Activated CD8-positive, alpha-beta T cell treated with anti-CD3 and anti-CD28 coated beads for 36 hours (primary cell): ENCODE data around the gene KLHL29. TPM values are rescaled to one million over a fixed set of nuclear protein-coding genes. Genes with fewer than 3 reads are reported as not detected.

ENCODE experiments used
- ATAC-seq: fragments of 200-7000 bp; cut with Tn5 transposase; one replicate; pipeline ENCODE4 v1.10.0; 2021; ENCODE audit warnings: mild to moderate bottlenecking, moderate library complexity
- CTCF ChIA-PET: fragments of 350-600 bp; sonication (Branson Sonifier 250); formaldehyde crosslinking; loops from one replicate; lab custom pipeline; 2021; ENCODE audit warnings: antibody characterized with exemption; lab: Charles Lee
- POLR2A ChIA-PET: fragments of 350-600 bp; sonication (Branson Sonifier 250); formaldehyde crosslinking; loops from one replicate; lab custom pipeline; 2021; ENCODE audit warnings: antibody characterized with exemption; lab: Charles Lee
- DNase-seq: peaks from one replicate; pipeline ENCODE4 v3.0.0-alpha.2; 2020
- H3K27ac Mint-ChIP-seq: one replicate; pipeline ENCODE4 v1.8.0; 2021; ENCODE audit warnings: mild to moderate bottlenecking, mixed read lengths
- H3K27me3 Mint-ChIP-seq: one replicate; pipeline ENCODE4 v1.8.0; 2021; ENCODE audit warnings: mixed read lengths
- H3K36me3 Mint-ChIP-seq: one replicate; pipeline ENCODE4 v1.8.0; 2021; ENCODE audit warnings: low read depth, mixed read lengths
- H3K4me1 Mint-ChIP-seq: one replicate; pipeline ENCODE4 v1.8.0; 2021; ENCODE audit warnings: low read depth, mixed read lengths
- H3K4me3 Mint-ChIP-seq: one replicate; pipeline ENCODE4 v1.8.0; 2021; ENCODE audit warnings: mild to moderate bottlenecking, moderate library complexity, mixed read lengths
- H3K9me3 Mint-ChIP-seq: one replicate; pipeline ENCODE4 v1.8.0; 2021; ENCODE audit warnings: mixed read lengths
- CTCF ChIP-seq: fragments of 200-600 bp; IDR thresholded peaks from one replicate; pipeline ENCODE4 v1.8.0; 2022; ENCODE audit warnings: antibody characterized with exemption, mild to moderate bottlenecking
- intact Hi-C: fragments of 100-400 bp; cut with micrococcal nuclease; formaldehyde crosslinking; loops from one replicate; pipeline ENCODE4 v1.10.0; 2022
- total RNA-seq, 2 experiments: library from RNA; stranded (reverse); gene quantifications; one replicate each; pipeline ENCODE4 v1.2.3, GENCODE V29; 2021

The KLHL29 gene
- total RNA-seq, 2 experiments from 2014 or later, result 1.0 to 1.2 TPM

GRCh38 chr2:23359631-23360567 is 25.1 kb upstream of the KLHL29 start:
- Mint-ChIP-seq H3K4me3 (no peak overlapping the region), H3K9me3 (no peaks in the 10 kb centered on the region), H3K27me3 (peaks cover 25% of the 10 kb centered on the region), H3K4me1 (no peaks in the 10 kb centered on the region), H3K36me3 (no peaks in the 10 kb centered on the region), H3K27ac (no peak overlapping the region)
- no peak for TF ChIP-seq CTCF
- DNase-seq (no peak), ATAC-seq (no peak)
- CTCF ChIA-PET, result interaction anchor here (0.7 to 1.2 kb wide), 3 partner anchors 11 to 283 kb away, joined by 3 read pairs; no protein-coding TSS in a partner anchor
- intact Hi-C loops, result no loop called here
- POLR2A ChIA-PET, result no interaction called here

DNA sequence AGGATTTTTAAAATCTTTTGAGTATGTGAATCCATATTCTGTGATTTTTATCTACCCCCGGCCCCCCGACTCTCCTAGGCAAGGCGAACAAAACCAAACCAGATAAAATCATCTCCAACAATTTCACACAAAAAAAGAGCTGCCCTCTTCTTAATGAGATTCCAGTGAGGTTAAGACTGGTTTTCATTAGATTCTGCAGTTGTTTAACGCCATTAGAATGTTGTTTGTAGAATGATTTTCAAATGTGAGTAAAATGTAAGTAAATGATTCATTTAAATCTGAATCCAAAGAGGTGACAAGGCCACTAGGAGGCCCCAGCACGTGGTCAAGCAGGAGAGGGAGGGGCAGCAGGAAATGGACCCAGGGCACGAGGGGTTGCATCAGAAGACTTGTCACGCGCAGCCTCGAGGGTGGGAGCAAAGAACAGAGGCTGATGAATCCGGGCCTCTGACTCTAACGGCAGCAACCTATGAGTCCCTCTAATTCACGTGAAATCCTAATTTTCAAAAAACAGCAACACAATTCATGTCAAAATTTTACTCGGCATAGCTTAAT is 24.3 kb upstream of the KLHL29 start:
- no peak for ATAC-seq

GRCh38 chr2:23361152-23361551 is 23.8 kb upstream of the KLHL29 start:
- Mint-ChIP-seq H3K9me3 (no peaks in the 10 kb centered on the region), H3K4me1 (no peaks in the 10 kb centered on the region)
- CTCF ChIA-PET, result interaction anchor here (1.0 kb wide), 1 partner anchor 284 kb away, joined by 3 read pairs; no protein-coding TSS in a partner anchor

More for the DNA sequence above, 24.3 kb upstream of the KLHL29 start:
- ChIA-PET CTCF (interaction anchor here (1.0 kb wide), 1 partner anchor 284 kb away, joined by 3 read pairs; no protein-coding TSS in a partner anchor), POLR2A (no interaction called here)
- no peak overlapping the region for H3K27ac Mint-ChIP-seq
- TF ChIP-seq CTCF, result no peak
- DNase-seq, result no peak
- H3K9me3 Mint-ChIP-seq, result no peaks in the 10 kb centered on the region
- no peaks in the 10 kb centered on the region for H3K4me1 Mint-ChIP-seq
- H3K36me3 Mint-ChIP-seq, result no peaks in the 10 kb centered on the region
- no peak overlapping the region for H3K4me3 Mint-ChIP-seq
- H3K27me3 Mint-ChIP-seq, result peaks cover 26% of the 10 kb centered on the region
- intact Hi-C loops, result no loop called here

DNA sequence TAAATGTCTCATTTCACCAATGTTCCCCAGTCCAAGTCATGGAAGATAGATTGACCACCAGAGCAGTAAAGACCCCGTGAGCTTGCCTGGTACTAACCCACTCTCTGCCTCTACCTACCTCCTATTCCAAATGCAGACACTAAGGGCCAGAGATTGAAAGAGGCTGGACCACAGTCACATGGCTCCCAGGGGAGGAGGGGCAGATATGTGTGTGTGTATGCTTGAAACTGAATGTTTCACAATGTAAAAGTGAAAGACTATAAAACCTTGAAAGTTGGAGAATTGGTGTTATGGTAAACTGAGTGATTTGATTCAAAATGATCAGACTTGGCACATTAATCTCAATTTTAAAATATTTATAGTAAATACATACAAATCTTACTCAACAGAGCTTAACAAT is 21.7 kb upstream of the KLHL29 start:
- intact Hi-C loops, result no loop called here
- H3K36me3 Mint-ChIP-seq, result no peaks in the 10 kb centered on the region
- H3K4me1 Mint-ChIP-seq, result no peaks in the 10 kb centered on the region
- no peak overlapping the region for H3K4me3 Mint-ChIP-seq
- H3K9me3 Mint-ChIP-seq, result no peaks in the 10 kb centered on the region
- ChIA-PET CTCF (interaction anchor here (1.5 to 2.7 kb wide), 2 partner anchors 12 to 261 kb away, joined by 3 to 18 read pairs; no protein-coding TSS in a partner anchor), POLR2A (interaction anchor here (0.6 kb wide), 1 partner anchor 16 kb away, joined by 3 read pairs; no protein-coding TSS in a partner anchor)
- DNase-seq (no peak), ATAC-seq (no peak)
- no peak for TF ChIP-seq CTCF
- H3K27ac Mint-ChIP-seq, result no peak overlapping the region
- H3K27me3 Mint-ChIP-seq, result peaks cover 29% of the 10 kb centered on the region

More at GRCh38 chr2:23361152-23361551, 23.8 kb upstream of the KLHL29 start:
- H3K36me3 Mint-ChIP-seq, result no peaks in the 10 kb centered on the region
- intact Hi-C loops, result no loop called here
- ATAC-seq, result no peak
- no peak for DNase-seq
- POLR2A ChIA-PET, result no interaction called here
- peaks cover 26% of the 10 kb centered on the region for H3K27me3 Mint-ChIP-seq
- no peak overlapping the region for H3K4me3 Mint-ChIP-seq
- TF ChIP-seq CTCF, result no peak
- no peak overlapping the region for H3K27ac Mint-ChIP-seq
